ENCODE measurements around the gene SLC9A9.
A peak's percentile ranks its signal among the peaks of the same experiment; 100 is the strongest.

Gene SLC9A9

DNA sequence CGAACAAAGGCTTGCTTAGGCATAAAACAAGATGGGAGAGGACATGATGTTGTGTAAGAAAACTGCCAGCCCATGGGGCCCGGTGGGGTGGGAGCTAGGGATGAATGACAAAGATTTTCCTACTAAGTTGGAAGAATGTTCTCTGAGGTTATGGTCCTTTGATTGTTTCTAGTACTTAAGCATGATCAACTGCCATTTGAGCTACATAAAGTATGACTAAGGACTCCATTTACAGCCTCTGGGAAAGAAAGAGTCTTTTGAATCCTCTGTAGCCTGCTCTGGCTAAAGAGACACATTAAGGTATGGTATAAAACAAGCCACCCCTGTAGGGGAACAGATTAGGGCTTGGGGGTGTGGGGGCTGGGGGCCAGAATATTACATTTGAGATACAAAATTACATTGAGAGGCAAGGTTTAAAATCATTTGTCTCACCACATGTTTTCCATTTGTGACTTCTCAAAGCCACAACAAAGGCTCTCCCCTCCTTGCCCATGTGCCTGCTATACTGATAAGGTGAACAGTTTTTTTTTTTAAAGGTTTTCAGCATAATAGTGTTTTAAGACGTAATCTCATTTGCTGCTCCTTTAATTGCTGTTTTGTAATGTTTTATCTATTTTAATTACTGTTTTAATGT is 405.3 kb downstream of the SLC9A9 start:
- DNase-seq = no peak

DNA sequence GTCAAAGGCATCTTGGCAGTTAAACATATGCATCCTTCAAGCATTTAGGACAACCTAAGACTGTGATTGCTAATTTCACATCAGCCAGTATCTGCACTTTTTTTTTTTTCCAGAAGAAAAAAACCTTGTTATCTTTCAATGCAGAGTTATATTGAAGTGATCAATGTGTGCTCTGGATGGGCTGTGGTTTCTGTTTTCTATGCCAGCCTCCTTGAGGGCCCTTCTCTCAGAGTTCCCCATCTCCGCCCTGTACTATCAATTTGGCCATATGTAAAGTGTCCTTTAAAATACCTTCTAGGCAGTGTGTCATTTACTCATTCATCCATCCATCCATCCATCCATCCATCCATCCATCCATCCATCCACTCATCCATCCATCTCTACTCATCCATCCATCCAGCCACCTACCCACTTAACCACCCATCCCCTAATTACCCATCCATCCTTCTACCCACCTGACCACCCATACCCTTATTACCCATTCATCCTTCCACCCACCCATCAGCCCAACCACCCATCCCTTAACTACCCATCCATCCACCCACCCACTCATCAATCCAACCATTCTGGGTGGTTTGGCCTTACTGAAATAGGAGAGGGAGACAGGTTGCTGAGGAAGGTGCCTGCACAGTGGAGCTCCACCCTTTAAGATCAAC is 406.6 kb downstream of the SLC9A9 start:
- no peak for DNase-seq

DNA sequence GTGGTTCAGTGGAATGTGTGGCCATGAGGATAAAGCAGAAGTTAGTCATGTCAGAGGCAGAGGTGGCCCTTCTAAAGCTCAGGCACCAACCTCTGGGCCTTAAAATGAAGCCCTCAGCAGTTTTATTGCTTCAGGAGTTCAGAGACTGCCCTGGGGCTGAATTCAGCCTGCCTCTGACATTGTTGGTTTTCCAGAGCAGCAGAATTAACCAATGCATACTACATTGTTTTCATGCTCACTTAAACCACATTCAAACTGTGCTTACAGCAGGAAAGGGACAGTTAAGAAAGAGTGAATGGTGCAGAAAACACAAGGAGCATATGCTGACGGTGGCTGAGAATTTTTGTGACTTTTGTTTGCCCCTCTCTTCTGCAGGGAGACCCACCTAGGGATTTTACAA is 408.5 kb downstream of the SLC9A9 start:
- no peak for DNase-seq

DNA sequence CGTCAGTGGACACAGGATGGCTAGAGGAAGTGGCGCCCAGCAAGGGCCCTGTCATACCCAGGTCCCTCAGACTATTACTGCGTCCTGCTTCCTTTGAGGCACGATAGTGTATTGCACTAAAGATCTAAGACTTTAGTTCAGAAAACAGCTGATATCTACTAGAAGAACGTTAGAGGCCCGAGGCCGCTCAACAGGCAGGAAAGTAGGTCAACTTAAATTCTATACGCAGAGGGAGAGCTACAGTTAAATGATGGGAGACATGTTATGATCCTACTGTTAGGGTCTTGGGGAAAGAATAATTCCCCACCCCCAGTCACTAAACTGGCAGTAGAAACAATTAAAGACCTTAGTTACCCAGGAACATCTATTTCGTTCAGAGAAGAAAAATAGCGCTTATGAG is 410.9 kb downstream of the SLC9A9 start:
- no peak for DNase-seq

- no peak for DNase-seq
These were observed 411.9 kb downstream of the SLC9A9 start for GRCh38 chr3:143436231-143436930.

GRCh38 chr3:143433787-143434378 is 414.4 kb downstream of the SLC9A9 start:
- peak; percentile 23 to 46 (median 31) for DNase-seq

DNA sequence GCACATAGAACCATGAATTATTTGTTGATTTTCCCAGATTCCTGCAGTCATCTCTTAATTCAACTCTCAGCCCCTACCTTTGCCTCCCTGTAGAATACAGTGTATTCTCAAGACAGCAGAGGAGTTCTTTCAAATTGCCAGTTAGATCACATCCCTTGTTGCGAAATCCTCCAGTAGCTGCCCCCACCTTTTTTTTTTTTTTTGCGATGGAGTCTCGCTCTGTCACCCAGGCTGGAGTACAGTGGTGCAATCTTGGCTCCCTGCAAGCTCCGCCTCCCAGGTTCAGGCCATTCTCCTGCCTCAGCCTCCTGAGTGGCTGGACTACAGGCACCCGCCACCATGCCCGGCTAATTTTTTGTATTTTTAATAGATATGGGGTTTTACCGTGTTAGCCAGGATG is 417.0 kb downstream of the SLC9A9 start:
- peak; percentile 55 to 76 (median 66) for DNase-seq

- DNase-seq = no peak
These were observed 417.7 kb downstream of the SLC9A9 start for GRCh38 chr3:143430568-143430967.

GRCh38 chr3:143429628-143430514 is 418.4 kb downstream of the SLC9A9 start:
- DNase-seq = no peak

GRCh38 chr3:143428294-143428693 is 420.0 kb downstream of the SLC9A9 start:
- peak in 1 of 4 experiments; percentile 12 for DNase-seq

DNA sequence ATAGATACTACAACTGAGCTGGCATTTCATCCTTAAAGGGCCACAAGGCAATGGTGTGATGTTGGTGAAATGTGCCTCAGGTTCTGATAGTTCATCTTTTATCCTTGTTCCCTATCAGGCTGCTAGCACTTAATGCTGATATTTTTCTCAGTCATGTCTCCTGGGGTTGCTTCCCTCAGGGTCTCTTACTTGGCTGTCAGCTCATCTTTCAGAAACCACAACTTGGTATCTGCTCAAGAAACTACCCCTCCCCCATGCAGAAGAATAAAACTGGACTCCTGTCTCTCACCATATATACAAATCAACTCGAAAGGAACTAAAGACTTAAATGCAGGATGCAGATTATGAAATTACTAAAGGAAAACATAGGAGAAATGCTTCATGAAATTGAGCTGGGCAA is 420.6 kb downstream of the SLC9A9 start:
- no peak for DNase-seq

GRCh38 chr3:143424874-143425273 is 423.4 kb downstream of the SLC9A9 start:
- DNase-seq = no peak

- DNase-seq = no peak
These were observed 426.7 kb downstream of the SLC9A9 start for GRCh38 chr3:143421556-143421955.

DNA sequence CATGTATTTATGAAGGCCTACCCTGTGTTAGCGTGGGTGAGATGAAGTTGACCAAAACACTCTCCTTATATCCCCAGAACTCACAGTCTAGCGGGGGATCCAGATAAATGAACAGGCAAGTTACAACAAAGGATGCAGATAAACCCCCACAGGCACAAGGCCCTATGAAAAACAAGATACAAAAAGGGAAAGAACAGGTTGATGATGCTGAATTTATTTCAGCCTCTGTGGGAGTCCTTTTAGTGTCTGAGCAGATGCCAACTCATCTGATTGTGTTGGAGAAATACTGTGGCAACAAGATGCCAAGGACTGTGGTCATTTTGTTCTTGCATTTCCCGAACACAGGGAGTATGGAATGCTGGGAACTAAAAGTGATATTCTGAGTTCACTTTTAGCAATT is 428.7 kb downstream of the SLC9A9 start:
- no peak for DNase-seq

GRCh38 chr3:143418391-143418790 is 429.9 kb downstream of the SLC9A9 start:
- no peak for DNase-seq

DNA sequence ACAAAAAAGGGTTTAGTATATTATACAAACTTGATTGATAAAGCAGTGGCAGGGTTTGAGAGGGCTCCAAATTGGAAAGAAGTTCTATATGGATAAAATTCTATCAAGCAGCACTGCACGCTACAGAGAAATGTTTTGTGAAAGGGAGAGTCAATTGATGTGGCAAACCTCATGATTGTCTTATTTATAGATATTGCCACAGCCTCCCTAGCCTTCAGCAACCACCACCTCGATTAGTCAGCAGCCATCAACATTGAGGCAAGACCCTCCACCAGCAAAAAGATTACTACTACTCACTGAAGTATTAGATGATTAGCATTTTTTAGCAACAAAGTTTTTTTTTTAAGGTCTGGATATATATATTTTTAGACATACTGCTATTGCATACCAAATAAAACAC is 432.0 kb downstream of the SLC9A9 start:
- DNase-seq = no peak

DNA sequence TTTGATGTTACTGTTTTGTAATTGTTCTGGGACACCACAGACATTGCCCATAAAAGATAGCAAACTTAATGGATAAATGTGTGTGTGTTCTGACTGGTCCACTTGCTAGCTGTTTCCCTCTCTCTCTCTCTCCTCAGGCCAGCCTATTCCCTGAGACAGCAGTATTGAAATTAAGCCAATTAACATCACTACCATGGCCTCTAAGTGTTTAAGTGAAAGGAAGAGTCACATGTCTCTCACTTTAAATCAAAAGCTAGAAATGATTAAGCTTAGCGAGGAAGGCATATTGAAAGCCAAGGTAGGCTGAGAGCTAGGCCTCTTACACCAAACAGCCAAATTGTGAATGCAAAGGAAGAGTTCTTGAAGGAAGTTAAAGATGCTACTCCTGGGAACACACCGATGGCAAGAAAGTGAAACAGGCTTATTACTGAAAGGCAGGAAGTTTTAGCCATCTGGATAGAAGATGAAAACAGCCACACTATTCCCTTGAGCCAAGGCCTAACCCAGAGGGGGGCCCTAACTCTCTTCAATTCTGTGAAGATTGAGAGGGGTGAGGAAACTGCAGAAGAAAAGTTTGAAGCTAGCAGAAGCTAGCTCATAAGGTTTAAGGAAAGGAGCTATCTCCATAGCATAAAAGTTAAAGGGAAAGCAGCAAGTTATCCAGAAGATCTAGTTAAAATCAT is 433.6 kb downstream of the SLC9A9 start:
- no peak for DNase-seq

GRCh38 chr3:143413372-143413771 is 434.9 kb downstream of the SLC9A9 start:
- DNase-seq = no peak

DNA sequence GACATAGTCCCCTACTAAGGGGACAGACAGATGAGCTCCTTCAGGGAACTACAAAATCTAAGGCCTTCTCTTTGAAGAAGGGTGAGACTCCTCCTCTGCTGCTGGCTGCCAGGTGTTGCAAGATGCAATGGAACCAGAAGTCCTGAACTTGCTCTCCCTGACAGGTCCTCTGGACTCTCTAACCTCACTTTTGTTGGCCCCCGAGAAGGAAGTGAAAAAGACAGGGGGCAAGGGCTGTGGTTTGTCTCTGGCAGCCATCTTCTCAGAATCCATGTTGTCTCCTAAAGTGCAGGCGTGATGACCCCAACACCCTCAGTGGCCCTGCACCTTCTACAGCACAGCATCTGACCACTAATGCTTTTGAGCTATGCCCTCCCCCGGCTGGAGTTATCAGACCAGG is 436.2 kb downstream of the SLC9A9 start:
- no peak for DNase-seq

DNA sequence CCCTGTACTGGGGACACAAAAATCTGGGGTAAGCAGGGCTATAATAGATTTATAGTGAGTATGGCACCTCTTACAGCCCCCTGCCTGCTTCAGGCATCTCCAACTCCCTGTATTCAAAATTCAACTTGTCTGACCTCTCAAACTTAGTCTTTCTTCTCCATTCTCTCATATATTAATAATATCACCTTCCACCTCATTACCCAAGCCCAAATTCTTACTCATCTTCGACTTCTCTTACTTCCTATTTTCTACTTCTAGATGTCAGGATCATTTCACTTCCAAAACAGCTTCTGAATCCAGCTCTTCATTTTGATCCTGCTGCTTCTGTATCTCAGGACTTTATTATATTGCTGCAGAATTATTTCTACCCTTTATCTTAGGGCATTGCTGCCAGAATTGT is 438.0 kb downstream of the SLC9A9 start:
- DNase-seq = peak in 2 of 4 experiments; percentile 52 to 54

DNA sequence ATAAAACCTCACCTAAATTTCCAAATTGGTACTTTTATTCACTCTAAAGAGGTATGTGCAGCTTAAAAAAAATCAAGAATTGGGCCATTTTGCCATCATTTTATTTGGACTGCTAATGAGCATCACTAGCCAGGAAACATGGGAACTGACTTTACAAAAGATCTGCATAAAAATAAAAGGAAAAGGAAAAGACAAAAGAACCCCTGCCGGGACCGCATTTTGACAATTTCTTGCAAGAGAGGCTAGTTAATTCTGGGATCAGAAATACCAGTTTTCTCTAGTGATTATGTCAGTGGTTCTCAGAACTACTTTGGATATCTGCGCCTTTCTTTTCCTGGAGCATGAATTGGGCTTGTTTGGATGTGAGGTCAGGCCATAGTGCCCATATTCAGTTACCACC is 439.5 kb downstream of the SLC9A9 start:
- no peak for DNase-seq

GRCh38 chr3:143402602-143403001 is 445.7 kb downstream of the SLC9A9 start:
- DNase-seq = no peak

Data from suppressor macrophage (primary cell).